Ishikawa (cell line): ENCODE data around the gene PTPN1.

ENCODE experiments used
- YY1 ChIP-seq: IDR thresholded peaks from 2 replicates; pipeline ENCODE4 v1.6.1; 2012; ENCODE audit warnings: low read depth
- ZBTB7A ChIP-seq: IDR thresholded peaks from 2 replicates; pipeline ENCODE4 v1.6.1; 2012; ENCODE audit warnings: low read depth

DNA sequence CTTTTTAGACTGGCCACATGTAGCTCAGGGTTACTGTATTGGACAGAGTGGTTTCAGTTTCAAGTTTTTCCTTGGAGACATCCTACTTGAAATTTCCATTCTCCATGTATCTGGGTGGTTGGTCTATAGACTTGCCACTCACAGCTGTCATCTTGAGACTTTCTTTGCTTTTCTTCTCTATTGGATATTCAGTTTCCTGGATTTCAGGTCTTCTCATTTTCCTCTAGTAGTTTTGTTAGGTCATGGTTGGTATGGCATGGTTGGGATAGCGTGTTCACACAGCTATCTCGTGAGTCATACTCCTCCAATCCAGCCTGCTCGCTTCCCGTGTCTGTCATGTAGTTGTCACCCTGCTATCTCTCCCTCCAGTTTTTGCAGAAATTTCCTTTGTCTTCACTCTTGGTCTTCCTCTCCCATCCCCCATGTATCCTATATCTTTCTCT lies 48.3 kb downstream of the PTPN1 start:
- no peak for TF ChIP-seq YY1
- TF ChIP-seq ZBTB7A = no peak
